NK-92 treated with Interleukin-12 subunit alpha and Interleukin-12 subunit beta, amount 100 ng/mL, for 24 hours (cell line): ENCODE measurements around the gene INVS.
"Not testable (repeated sequence)": the region's sequence is repeated elsewhere in the genome, so short reads cannot be mapped to it uniquely, and the experiment has no call there.

ENCODE experiments used
- DNase-seq: peaks from one replicate; lab custom pipeline; 2025; lab: John Stamatoyannopoulos, UW

The INVS gene

GRCh38 chr9:100322954-100323536 lies 224.0 kb downstream of the INVS start:
- DNase-seq: no peak

GRCh38 chr9:100324594-100325200 lies 225.7 kb downstream of the INVS start:
- no peak for DNase-seq

GRCh38 chr9:100338736-100339135 lies 239.7 kb downstream of the INVS start:
- not testable (repeated sequence) for DNase-seq

- DNase-seq: no peak
Observed at GRCh38 chr9:100340224-100340623, 241.2 kb downstream of the INVS start.

GRCh38 chr9:100341889-100342288 lies 242.8 kb downstream of the INVS start:
- no peak for DNase-seq

GRCh38 chr9:100346836-100347235 lies 247.8 kb downstream of the INVS start:
- no peak for DNase-seq

- DNase-seq: no peak
Observed at GRCh38 chr9:100350188-100350587, 251.1 kb downstream of the INVS start.
